Measurements from ENCODE around the gene FAM78A. TPM values are rescaled to one million over a fixed set of nuclear protein-coding genes. Genes with fewer than 3 reads are reported as not detected.

Gene FAM78A
- total RNA-seq, 1 donor from 2014 or later, result 52.8 TPM

DNA sequence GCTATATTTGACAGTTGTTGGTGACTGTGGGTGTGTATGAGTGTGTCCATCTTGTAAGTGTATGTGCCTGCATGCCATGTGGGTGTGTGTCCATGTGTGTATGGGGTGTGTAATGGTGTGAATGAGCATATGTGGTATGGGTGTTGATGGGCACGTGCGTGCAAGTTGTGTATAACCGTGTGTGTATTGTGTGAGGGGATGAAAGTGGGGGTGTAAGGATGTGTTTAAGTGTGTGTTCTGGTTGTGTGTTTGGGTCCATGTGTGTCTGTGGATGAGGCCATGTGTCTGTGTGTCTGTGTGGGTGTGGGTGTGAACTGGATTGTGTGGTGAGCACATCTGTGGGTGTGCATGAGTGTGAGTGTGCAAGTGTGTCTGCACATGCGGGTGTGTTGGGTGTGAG lies 5.9 kb upstream of the FAM78A start:
- peak overlapping the region; percentile 3 for H3K4me3 Mint-ChIP-seq
- peaks cover 24% of the 10 kb centered on the region for H3K4me1 Mint-ChIP-seq (ENCODE audit: low read depth)
- intact Hi-C loops (cut with micrococcal nuclease), result no loop called here
- no peak overlapping the region for H3K27ac Mint-ChIP-seq
- no peaks in the 10 kb centered on the region for H3K9me3 Mint-ChIP-seq
- peaks cover 31% of the 10 kb centered on the region for H3K27me3 Mint-ChIP-seq (ENCODE audit: insufficient read depth)
- DNase-seq (ENCODE audit: low spot score), result no peak
- H3K36me3 Mint-ChIP-seq (ENCODE audit: low read depth), result peaks cover 2% of the 10 kb centered on the region

- Mint-ChIP-seq H3K36me3 (ENCODE audit: low read depth) (peaks cover 2% of the 10 kb centered on the region), H3K27ac (no peak overlapping the region), H3K4me1 (ENCODE audit: low read depth) (peaks cover 24% of the 10 kb centered on the region), H3K9me3 (no peaks in the 10 kb centered on the region), H3K4me3 (peak overlapping the region; percentile 3), H3K27me3 (ENCODE audit: insufficient read depth) (peaks cover 31% of the 10 kb centered on the region)
- no peak for DNase-seq (ENCODE audit: low spot score)
- intact Hi-C loops (cut with micrococcal nuclease), result no loop called here
These were observed 5.0 kb upstream of the FAM78A start for GRCh38 chr9:131281119-131281965.

GRCh38 chr9:131280660-131281059 lies 4.3 kb upstream of the FAM78A start:
- Mint-ChIP-seq H3K4me3 (no peak overlapping the region), H3K27ac (no peak overlapping the region), H3K27me3 (ENCODE audit: insufficient read depth) (peaks cover 31% of the 10 kb centered on the region), H3K36me3 (ENCODE audit: low read depth) (peaks cover 8% of the 10 kb centered on the region), H3K4me1 (ENCODE audit: low read depth) (peaks cover 24% of the 10 kb centered on the region), H3K9me3 (no peaks in the 10 kb centered on the region)
- DNase-seq (ENCODE audit: low spot score), result no peak
- intact Hi-C loops (cut with micrococcal nuclease), result no loop called here

- intact Hi-C loops (cut with micrococcal nuclease), result loop anchor here (2.0 to 5.0 kb wide), 2 partner anchors 155 to 447 kb away; partner anchors contain the start of gene NUP214
- peaks cover 24% of the 10 kb centered on the region for H3K4me1 Mint-ChIP-seq (ENCODE audit: low read depth)
- no peak overlapping the region for H3K4me3 Mint-ChIP-seq
- H3K36me3 Mint-ChIP-seq (ENCODE audit: low read depth), result peaks cover 14% of the 10 kb centered on the region
- no peak overlapping the region for H3K27ac Mint-ChIP-seq
- no peaks in the 10 kb centered on the region for H3K9me3 Mint-ChIP-seq
- DNase-seq (ENCODE audit: low spot score), result no peak
- H3K27me3 Mint-ChIP-seq (ENCODE audit: insufficient read depth), result peaks cover 31% of the 10 kb centered on the region
These were observed 3.7 kb upstream of the FAM78A start for GRCh38 chr9:131279863-131280570.

DNA sequence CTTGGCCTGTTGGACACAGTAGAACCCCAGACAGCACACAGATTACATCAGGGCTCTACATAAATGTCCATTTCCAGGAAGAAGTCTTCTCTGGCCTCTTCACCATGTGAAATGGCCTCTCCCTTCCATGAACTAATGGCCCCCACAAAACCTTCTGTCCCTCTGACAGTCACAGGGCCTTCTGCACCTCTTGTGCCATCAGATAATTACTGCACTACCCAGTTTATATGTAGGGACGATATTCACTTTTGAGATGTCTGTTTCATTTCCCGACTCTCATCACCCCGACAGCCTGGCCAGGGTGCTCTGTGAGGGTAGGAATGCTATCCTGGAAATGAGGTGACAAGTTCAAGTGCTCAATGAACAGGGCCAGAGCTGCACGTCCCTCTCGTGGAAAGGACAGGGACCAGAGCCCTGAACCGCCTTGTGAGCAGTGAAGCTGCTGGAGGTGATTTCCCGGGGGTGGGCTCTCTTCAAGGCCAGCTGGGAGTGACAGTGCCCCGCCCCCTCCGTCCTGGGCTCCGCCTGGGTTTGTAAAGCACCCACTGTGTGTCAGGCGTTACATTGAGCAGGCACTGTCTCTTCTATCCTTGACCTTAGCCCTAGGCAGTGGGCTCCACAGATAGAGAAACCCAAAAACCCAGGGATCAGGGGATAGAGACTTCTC lies 3.0 kb upstream of the FAM78A start:
- Mint-ChIP-seq H3K27ac (peak overlapping the region; percentile 93), H3K27me3 (ENCODE audit: insufficient read depth) (peaks cover 27% of the 10 kb centered on the region), H3K4me3 (peak overlapping the region; percentile 86), H3K36me3 (ENCODE audit: low read depth) (peaks cover 19% of the 10 kb centered on the region), H3K4me1 (ENCODE audit: low read depth) (peaks cover 24% of the 10 kb centered on the region), H3K9me3 (no peaks in the 10 kb centered on the region)
- intact Hi-C loops (cut with micrococcal nuclease), result loop anchor here (2.0 to 5.0 kb wide), 2 partner anchors 155 to 448 kb away; partner anchors contain the start of gene NUP214
- no peak for DNase-seq (ENCODE audit: low spot score)

GRCh38 chr9:131278702-131279111 lies 2.4 kb upstream of the FAM78A start:
- peaks cover 24% of the 10 kb centered on the region for H3K4me1 Mint-ChIP-seq (ENCODE audit: low read depth)
- peaks cover 22% of the 10 kb centered on the region for H3K27me3 Mint-ChIP-seq (ENCODE audit: insufficient read depth)
- no peaks in the 10 kb centered on the region for H3K9me3 Mint-ChIP-seq
- peak overlapping the region; percentile 86 for H3K4me3 Mint-ChIP-seq
- H3K27ac Mint-ChIP-seq, result peak overlapping the region; percentile 93
- intact Hi-C loops (cut with micrococcal nuclease), result loop anchor here (1.0 to 5.0 kb wide), 5 partner anchors 8 to 449 kb away; partner anchors contain the start of gene NUP214
- no peak for DNase-seq (ENCODE audit: low spot score)
- peaks cover 25% of the 10 kb centered on the region for H3K36me3 Mint-ChIP-seq (ENCODE audit: low read depth)

- peak overlapping the region; percentile 93 for H3K27ac Mint-ChIP-seq
- no peaks in the 10 kb centered on the region for H3K9me3 Mint-ChIP-seq
- H3K36me3 Mint-ChIP-seq (ENCODE audit: low read depth), result peaks cover 30% of the 10 kb centered on the region
These were observed 1.8 kb upstream of the FAM78A start for GRCh38 chr9:131277910-131278701.

GRCh38 chr9:131277287-131277909 lies 1.1 kb upstream of the FAM78A start:
- DNase-seq (ENCODE audit: low spot score), result no peak
- peaks cover 34% of the 10 kb centered on the region for H3K36me3 Mint-ChIP-seq (ENCODE audit: low read depth)
- peaks cover 34% of the 10 kb centered on the region for H3K4me1 Mint-ChIP-seq (ENCODE audit: low read depth)
- intact Hi-C loops (cut with micrococcal nuclease), result loop anchor here (5.0 kb wide), 1 partner anchor 450 kb away; no protein-coding TSS in a partner anchor
- peaks cover 15% of the 10 kb centered on the region for H3K27me3 Mint-ChIP-seq (ENCODE audit: insufficient read depth)
- H3K9me3 Mint-ChIP-seq, result no peaks in the 10 kb centered on the region
- no peak overlapping the region for H3K27ac Mint-ChIP-seq
- H3K4me3 Mint-ChIP-seq, result no peak overlapping the region

More at GRCh38 chr9:131277910-131278701, 1.8 kb upstream of the FAM78A start:
- H3K4me1 Mint-ChIP-seq (ENCODE audit: low read depth), result peaks cover 30% of the 10 kb centered on the region
- H3K27me3 Mint-ChIP-seq (ENCODE audit: insufficient read depth), result peaks cover 16% of the 10 kb centered on the region
- intact Hi-C loops (cut with micrococcal nuclease), result loop anchor here (1.0 to 5.0 kb wide), 5 partner anchors 8 to 449 kb away; partner anchors contain the start of gene NUP214
- peak overlapping the region; percentile 86 for H3K4me3 Mint-ChIP-seq
- DNase-seq (ENCODE audit: low spot score), result peak; percentile 63

DNA sequence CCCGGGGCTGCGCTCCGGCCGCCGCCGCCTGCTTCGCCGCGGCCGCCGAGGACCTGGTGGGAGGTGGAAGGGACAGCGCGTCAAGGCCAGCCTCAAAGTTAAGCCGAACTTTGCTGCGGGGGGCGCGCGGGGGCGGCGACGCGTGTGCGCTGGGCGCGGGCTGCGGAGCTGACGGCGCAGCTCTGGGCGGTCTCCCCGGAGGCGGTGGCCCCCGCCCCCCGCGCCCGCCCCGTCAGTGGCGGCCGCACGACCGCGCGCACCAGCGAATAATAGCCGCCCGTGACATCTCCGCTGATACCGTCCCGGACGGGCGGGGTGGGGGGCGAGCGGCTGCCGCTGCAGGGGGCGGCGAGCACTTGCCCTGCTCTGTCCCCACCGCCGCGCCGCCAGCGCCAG lies 579 bp upstream of the FAM78A start:
- peaks cover 37% of the 10 kb centered on the region for H3K36me3 Mint-ChIP-seq (ENCODE audit: low read depth)
- intact Hi-C loops (cut with micrococcal nuclease), result loop anchor here (1.0 to 5.0 kb wide), 2 partner anchors 39 to 450 kb away; no protein-coding TSS in a partner anchor
- peaks cover 10% of the 10 kb centered on the region for H3K27me3 Mint-ChIP-seq (ENCODE audit: insufficient read depth)
- DNase-seq (ENCODE audit: low spot score), result no peak
- no peak overlapping the region for H3K27ac Mint-ChIP-seq
- H3K4me1 Mint-ChIP-seq (ENCODE audit: low read depth), result peaks cover 34% of the 10 kb centered on the region
- no peaks in the 10 kb centered on the region for H3K9me3 Mint-ChIP-seq
- no peak overlapping the region for H3K4me3 Mint-ChIP-seq

DNA sequence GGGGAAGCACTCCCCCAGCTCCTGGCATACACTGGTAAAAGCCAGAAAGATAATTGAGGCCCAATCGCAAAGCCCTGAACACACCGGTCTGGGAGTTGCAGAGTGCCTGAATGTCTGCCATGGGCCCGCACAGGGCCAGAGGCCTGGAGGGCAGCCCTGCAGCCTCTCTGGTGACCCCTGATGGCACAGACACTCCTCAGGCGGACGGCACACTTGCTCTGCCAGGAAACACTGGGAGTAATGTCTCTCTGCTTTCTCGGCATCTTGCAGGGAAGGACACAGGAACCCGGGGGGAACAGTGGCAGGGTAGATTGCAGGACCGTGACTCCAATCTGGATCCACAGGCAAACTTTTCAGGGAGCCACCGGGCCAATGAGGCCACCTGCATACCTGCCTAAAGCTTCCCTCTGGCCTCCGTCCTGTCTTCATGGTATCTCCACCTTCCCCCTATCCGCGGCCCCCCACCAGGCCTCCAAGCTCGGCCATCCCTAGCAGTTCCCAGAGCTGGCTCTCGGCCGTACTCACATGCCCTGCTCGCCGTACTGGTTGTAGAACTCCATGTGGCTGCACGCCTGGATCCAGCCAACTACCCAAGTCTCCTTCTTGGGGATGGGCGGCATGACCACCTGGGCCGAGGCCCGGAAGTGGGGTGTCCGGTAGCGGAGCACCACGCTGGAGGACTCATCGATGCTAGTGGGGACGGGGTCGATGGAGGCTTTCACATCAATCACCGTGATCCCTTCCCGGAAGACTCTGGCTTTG lies 797 bp downstream of the FAM78A start:
- Mint-ChIP-seq H3K4me1 (ENCODE audit: low read depth) (peaks cover 45% of the 10 kb centered on the region), H3K36me3 (ENCODE audit: low read depth) (peaks cover 42% of the 10 kb centered on the region), H3K9me3 (no peaks in the 10 kb centered on the region), H3K27me3 (ENCODE audit: insufficient read depth) (no peaks in the 10 kb centered on the region), H3K4me3 (peak overlapping the region; percentile 100), H3K27ac (peak overlapping the region; percentile 99)
- no peak for DNase-seq (ENCODE audit: low spot score)
- intact Hi-C loops (cut with micrococcal nuclease), result loop anchor here (1.0 to 5.0 kb wide), 3 partner anchors 37 to 452 kb away; no protein-coding TSS in a partner anchor

Data from activated T-helper 1 cell treated with anti-CD3 and anti-CD28 coated beads, Interleukin-12 subunit alpha, Interleukin-12 subunit beta, Interleukin-2, Interleukin-4 antibody, amounts not matched to agents 30 ng/mL and 10 ng/mL and 1 ng/mL, durations not matched to agents 14 hours and 24 hours and 36 hours (primary cell).